ENCODE results near the gene PDHB. TPM values are rescaled to one million over a fixed set of nuclear protein-coding genes. Genes with fewer than 3 reads are reported as not detected.

The PDHB gene
- total RNA-seq, 5 donors from 2014 or later (not counting 1 experiment from before 2014, with no cell fraction given), result 27.0 to 54.2 (median 49.2) TPM

DNA sequence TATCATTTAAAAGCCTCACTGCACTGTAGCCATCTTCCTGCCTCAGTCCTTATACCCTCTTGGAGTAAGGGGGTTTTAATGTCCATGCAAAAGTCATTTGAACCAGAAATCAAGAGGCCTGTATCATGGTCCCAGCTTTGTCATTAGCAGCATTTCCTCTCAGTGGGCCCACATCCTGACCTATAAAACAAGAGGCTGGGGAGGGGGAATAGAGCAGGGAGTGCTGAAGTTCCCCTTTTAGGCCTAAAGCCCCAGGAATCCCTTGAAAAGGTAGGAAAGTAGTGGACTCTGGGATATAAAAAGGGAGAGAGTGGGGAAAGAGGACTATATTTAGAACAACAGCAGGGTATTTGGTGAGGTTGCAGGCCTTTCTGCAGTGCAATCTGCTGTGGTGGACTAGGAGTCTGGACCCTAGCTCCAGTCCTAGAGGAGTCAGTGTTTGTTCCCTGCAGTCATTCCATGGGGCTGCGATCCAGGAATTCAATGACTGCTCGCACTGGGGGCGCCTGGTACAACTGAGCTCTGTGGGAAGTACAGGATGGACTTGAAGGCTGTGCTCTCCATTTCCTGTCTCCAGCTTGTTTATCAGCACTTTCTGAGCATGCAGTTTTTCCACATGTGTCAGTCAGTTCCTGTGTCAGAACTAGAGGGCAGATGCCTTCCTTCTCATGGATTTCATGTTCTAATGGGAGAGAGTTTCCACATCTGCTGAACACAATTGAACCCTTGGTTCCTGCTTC lies 46.8 kb downstream of the PDHB start:
- Histone ChIP-seq H3K9me3 (no peaks in the 10 kb centered on the region), H3K27me3 (replicated peaks in 1 of 2; ENCODE audit: control insufficient read depth in 2 of 2, extremely low read depth in 1 of 2, insufficient read depth in 2 of 2, low read length in 1 of 2) (no peaks in the 10 kb centered on the region), H3K4me1 (ENCODE audit: control insufficient read depth in 1 of 2, extremely low read depth in 1 of 2, insufficient read depth in 2 of 2, low read length in 2 of 2) (no peaks in the 10 kb centered on the region), H3K36me3 (ENCODE audit: control insufficient read depth in 2 of 2, extremely low read depth in 1 of 2, insufficient read depth in 1 of 2, low read length in 1 of 2) (peaks cover 0 to 25% of the 10 kb centered on the region in 2 donors), H3K4me3 (ENCODE audit: control insufficient read depth in 1 of 2, extremely low read depth in 1 of 2, low read length in 1 of 2) (no peak overlapping the region), H3K27ac (ENCODE audit: low read length) (no peak overlapping the region)
- Mint-ChIP-seq H3K36me3 (peaks cover 36% of the 10 kb centered on the region), H3K4me1 (peaks cover 0 to 7% (median 6%) of the 10 kb centered on the region in 3 donors), H3K27ac (peak overlapping the region in 1 of 2 donors; percentile 5), H3K9me3 (no peaks in the 10 kb centered on the region), H3K4me3 (no peak overlapping the region), H3K27me3 (no peaks in the 10 kb centered on the region)
- CTCF ChIA-PET, result interaction anchor here in 1 of 2 donors (0.6 to 0.7 kb wide), 2 partner anchors 40 to 301 kb away, joined by 3 to 6 read pairs; no protein-coding TSS in a partner anchor
- ATAC-seq (replicated peaks in 1 of 4) (no peak), DNase-seq (no peak)
- WGBS (ENCODE audit: insufficient coverage), result 100% methylated on average over 3 of the region's 3 CpGs
- POLR2A ChIA-PET, result no interaction called here

DNA sequence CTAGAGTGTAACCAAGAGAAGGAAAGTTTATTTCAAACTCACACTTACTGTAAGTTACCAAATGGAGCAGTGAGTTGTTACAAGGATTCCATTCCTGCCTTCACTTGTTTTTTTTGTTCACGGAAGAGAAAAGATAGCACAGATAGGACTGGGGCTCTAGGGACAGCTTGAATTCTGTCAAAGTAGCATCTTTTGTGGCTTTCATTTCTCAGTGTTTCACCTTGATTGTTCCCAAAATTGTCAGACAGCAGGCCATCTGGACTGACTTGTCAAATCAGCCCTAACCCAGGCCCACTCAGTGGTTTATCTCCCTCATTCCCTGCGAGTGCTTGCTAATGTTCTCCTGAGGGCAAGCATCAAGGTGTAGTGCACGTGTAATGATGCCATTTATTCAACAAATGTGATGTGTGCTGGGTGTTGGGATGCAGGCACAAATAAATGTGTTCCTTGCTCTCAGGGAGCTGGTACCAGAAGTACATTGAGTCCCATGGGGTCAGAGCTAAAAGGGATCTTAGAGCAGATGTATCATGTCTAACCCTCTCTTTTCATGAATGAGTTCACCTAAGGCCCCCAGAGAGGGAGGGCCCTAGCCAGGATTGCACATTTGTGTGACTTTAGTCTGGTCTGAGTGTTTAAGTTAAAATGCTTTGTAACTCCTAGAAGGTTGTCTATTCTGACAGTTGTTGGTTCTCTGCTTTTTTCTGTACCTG lies 49.1 kb downstream of the PDHB start:
- CTCF ChIA-PET, result no interaction called here
- no peak overlapping the region for H3K27ac Mint-ChIP-seq
- H3K4me1 Mint-ChIP-seq, result peaks cover 0 to 7% (median 6%) of the 10 kb centered on the region in 3 donors

DNA sequence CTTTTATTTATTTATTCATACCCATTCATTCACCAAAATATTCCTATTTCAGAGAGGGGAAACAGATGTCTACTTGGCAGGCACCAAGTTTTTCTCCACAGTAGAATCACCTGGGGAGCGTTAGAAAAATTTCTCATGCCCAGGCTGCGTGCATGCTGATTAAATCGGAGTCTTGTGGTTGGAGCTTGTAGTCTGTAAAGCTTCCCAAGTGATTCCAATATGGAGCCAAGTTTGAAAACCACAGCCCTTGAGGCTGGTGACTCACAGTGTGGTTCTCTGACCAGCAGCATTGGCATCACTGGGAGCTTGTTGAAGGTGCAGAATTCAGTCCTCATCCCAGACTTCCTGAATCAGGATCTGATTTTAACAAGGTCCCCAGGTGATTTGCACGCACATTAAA lies 49.7 kb downstream of the PDHB start:
- no peak overlapping the region for H3K27ac Mint-ChIP-seq
- ChIA-PET CTCF (no interaction called here), POLR2A (no interaction called here)
- H3K36me3 Mint-ChIP-seq, result peaks cover 31% of the 10 kb centered on the region
- H3K27me3 Mint-ChIP-seq, result no peaks in the 10 kb centered on the region
- H3K4me3 Mint-ChIP-seq, result no peak overlapping the region
- H3K4me3 ChIP-seq (ENCODE audit: control insufficient read depth in 1 of 2, extremely low read depth in 1 of 2, low read length in 1 of 2), result no peak overlapping the region
- H3K9me3 ChIP-seq, result no peaks in the 10 kb centered on the region
- DNase-seq, result no peak
- no peaks in the 10 kb centered on the region for H3K9me3 Mint-ChIP-seq
- no peaks in the 10 kb centered on the region for H3K4me1 ChIP-seq (ENCODE audit: control insufficient read depth in 1 of 2, extremely low read depth in 1 of 2, insufficient read depth in 2 of 2, low read length in 2 of 2)
- H3K27ac ChIP-seq (ENCODE audit: low read length), result no peak overlapping the region
- no peaks in the 10 kb centered on the region for H3K27me3 ChIP-seq (replicated peaks in 1 of 2; ENCODE audit: control insufficient read depth in 2 of 2, extremely low read depth in 1 of 2, insufficient read depth in 2 of 2, low read length in 1 of 2)
- peaks cover 0 to 16% of the 10 kb centered on the region in 2 donors for H3K36me3 ChIP-seq (ENCODE audit: control insufficient read depth in 2 of 2, extremely low read depth in 1 of 2, insufficient read depth in 1 of 2, low read length in 1 of 2)
- ATAC-seq (replicated peaks in 1 of 4), result no peak
- 92% methylated on average over 2 of the region's 4 CpGs for WGBS (ENCODE audit: insufficient coverage)
- H3K4me1 Mint-ChIP-seq, result peaks cover 0 to 6% (median 6%) of the 10 kb centered on the region in 3 donors

More for the DNA sequence above, 49.1 kb downstream of the PDHB start:
- H3K36me3 Mint-ChIP-seq, result peaks cover 31% of the 10 kb centered on the region
- DNase-seq (no peak), ATAC-seq (replicated peaks in 1 of 4) (no peak)
- H3K27ac ChIP-seq (ENCODE audit: low read length), result no peak overlapping the region
- H3K36me3 ChIP-seq (ENCODE audit: control insufficient read depth in 2 of 2, extremely low read depth in 1 of 2, insufficient read depth in 1 of 2, low read length in 1 of 2), result peaks cover 0 to 16% of the 10 kb centered on the region in 2 donors
- H3K4me3 Mint-ChIP-seq, result no peak overlapping the region
- WGBS (ENCODE audit: insufficient coverage), result 90% methylated on average over 1 of the region's 3 CpGs
- POLR2A ChIA-PET, result no interaction called here
- no peaks in the 10 kb centered on the region for H3K4me1 ChIP-seq (ENCODE audit: control insufficient read depth in 1 of 2, extremely low read depth in 1 of 2, insufficient read depth in 2 of 2, low read length in 2 of 2)
- H3K27me3 Mint-ChIP-seq, result no peaks in the 10 kb centered on the region
- H3K9me3 Mint-ChIP-seq, result no peaks in the 10 kb centered on the region
- no peak overlapping the region for H3K4me3 ChIP-seq (ENCODE audit: control insufficient read depth in 1 of 2, extremely low read depth in 1 of 2, low read length in 1 of 2)
- no peaks in the 10 kb centered on the region for H3K9me3 ChIP-seq
- no peaks in the 10 kb centered on the region for H3K27me3 ChIP-seq (replicated peaks in 1 of 2; ENCODE audit: control insufficient read depth in 2 of 2, extremely low read depth in 1 of 2, insufficient read depth in 2 of 2, low read length in 1 of 2)

DNA sequence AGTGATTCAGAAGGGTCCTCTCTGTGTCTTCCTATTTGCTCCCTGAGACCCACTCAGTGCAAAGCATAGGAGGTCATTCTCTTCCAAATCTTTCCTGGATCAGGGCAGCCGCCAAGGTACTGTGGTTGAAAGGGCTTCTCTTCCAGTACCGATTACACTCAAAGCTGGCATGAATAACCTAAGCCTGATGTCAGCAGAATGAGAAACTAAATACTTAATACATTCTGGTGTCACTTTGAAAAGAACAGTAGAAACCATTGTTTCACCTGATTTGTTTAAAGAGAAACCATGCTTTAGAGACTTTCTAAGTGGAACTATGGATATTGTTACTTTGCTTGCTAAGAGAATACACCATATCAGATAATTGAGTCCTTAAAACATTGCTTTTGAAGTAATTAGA lies 50.2 kb downstream of the PDHB start:
- POLR2A ChIA-PET, result no interaction called here
- Histone ChIP-seq H3K27me3 (replicated peaks in 1 of 2; ENCODE audit: control insufficient read depth in 2 of 2, extremely low read depth in 1 of 2, insufficient read depth in 2 of 2, low read length in 1 of 2) (no peaks in the 10 kb centered on the region), H3K36me3 (ENCODE audit: control insufficient read depth in 2 of 2, extremely low read depth in 1 of 2, insufficient read depth in 1 of 2, low read length in 1 of 2) (peaks cover 0 to 16% of the 10 kb centered on the region in 2 donors), H3K9me3 (no peaks in the 10 kb centered on the region), H3K4me3 (ENCODE audit: control insufficient read depth in 1 of 2, extremely low read depth in 1 of 2, low read length in 1 of 2) (no peak overlapping the region), H3K27ac (ENCODE audit: low read length) (no peak overlapping the region), H3K4me1 (ENCODE audit: control insufficient read depth in 1 of 2, extremely low read depth in 1 of 2, insufficient read depth in 2 of 2, low read length in 2 of 2) (no peaks in the 10 kb centered on the region)
- DNase-seq, result no peak
- Mint-ChIP-seq H3K36me3 (peaks cover 28% of the 10 kb centered on the region), H3K9me3 (no peaks in the 10 kb centered on the region), H3K27ac (no peak overlapping the region), H3K27me3 (no peaks in the 10 kb centered on the region), H3K4me3 (no peak overlapping the region), H3K4me1 (peaks cover 0 to 3% (median 3%) of the 10 kb centered on the region in 3 donors)
- WGBS (ENCODE audit: insufficient coverage), result no CpG with 5 or more reads among the region's 2 CpGs
- CTCF ChIA-PET, result no interaction called here
- no peak for ATAC-seq (replicated peaks in 1 of 4)

DNA sequence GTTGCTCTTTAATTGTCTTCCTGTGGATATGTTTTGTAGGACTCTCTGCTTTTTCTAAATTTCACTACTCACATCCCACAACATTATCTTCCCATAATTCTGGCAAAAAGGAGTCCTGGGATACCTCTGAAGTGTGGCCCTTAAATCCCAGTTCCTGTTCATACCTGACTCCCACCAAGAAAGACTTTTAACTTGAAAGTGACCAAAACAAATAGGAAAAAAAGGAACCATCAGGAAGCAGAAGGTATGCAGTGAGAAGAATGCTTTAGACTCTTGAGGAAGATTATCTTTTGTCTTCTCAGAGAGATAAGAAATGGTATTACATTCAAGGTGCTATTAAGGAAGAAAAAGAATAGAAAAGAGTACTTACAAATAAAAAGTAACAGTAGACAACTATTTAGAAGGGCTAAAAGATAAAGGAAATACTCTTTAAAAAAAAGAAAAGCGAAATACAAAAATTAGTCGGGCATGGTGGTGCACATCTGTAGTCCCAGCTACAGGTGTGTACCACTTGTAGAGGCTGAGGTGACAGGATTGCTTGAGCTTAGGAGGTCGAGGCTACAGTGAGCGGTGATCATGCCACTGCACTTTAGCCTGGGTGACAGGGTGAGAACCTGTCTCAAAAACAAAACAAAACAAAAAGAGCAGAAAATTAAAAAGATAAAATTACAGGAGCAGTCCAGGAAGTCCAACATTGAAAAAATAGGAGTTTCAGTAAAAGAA lies 54.1 kb downstream of the PDHB start:
- H3K27ac Mint-ChIP-seq, result no peak overlapping the region
- H3K4me3 Mint-ChIP-seq, result no peak overlapping the region
- CTCF ChIA-PET, result no interaction called here
- Histone ChIP-seq H3K36me3 (ENCODE audit: control insufficient read depth in 2 of 2, extremely low read depth in 1 of 2, insufficient read depth in 1 of 2, low read length in 1 of 2) (peaks cover 0 to 7% of the 10 kb centered on the region in 2 donors), H3K27ac (ENCODE audit: low read length) (no peak overlapping the region), H3K27me3 (replicated peaks in 1 of 2; ENCODE audit: control insufficient read depth in 2 of 2, extremely low read depth in 1 of 2, insufficient read depth in 2 of 2, low read length in 1 of 2) (no peaks in the 10 kb centered on the region), H3K9me3 (no peaks in the 10 kb centered on the region), H3K4me3 (ENCODE audit: control insufficient read depth in 1 of 2, extremely low read depth in 1 of 2, low read length in 1 of 2) (no peak overlapping the region), H3K4me1 (ENCODE audit: control insufficient read depth in 1 of 2, extremely low read depth in 1 of 2, insufficient read depth in 2 of 2, low read length in 2 of 2) (no peaks in the 10 kb centered on the region)
- H3K9me3 Mint-ChIP-seq, result no peaks in the 10 kb centered on the region
- ATAC-seq (replicated peaks in 1 of 4), result no peak
- no peak for DNase-seq
- POLR2A ChIA-PET, result interaction anchor here in 1 of 2 donors (0.6 to 0.7 kb wide), 2 partner anchors 16 to 37 kb away, joined by 3 to 4 read pairs; no protein-coding TSS in a partner anchor
- no peaks in the 10 kb centered on the region for H3K4me1 Mint-ChIP-seq
- no peaks in the 10 kb centered on the region for H3K27me3 Mint-ChIP-seq
- H3K36me3 Mint-ChIP-seq, result peaks cover 19% of the 10 kb centered on the region
- WGBS (ENCODE audit: insufficient coverage), result no CpG with 5 or more reads among the region's 4 CpGs

DNA sequence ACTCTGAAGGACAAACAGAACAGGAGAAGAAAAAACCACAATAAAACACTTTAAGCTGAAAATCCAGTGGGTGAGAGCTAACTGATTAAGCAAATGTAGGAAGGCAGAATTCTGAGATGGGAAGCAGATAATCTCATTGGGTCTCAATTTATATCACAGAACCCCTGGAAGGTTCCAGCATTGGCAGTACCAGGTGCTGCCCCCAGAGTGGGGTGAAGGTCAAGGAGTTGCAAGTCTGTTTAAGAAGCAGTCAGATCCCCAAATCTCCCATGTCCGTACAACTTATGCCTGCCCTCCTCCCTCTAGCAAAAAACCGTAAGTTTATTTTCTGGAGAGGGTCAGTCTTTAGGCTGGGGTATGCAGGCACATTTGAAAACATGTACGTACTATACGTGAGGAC lies 55.9 kb downstream of the PDHB start:
- H3K9me3 ChIP-seq, result no peaks in the 10 kb centered on the region
- no peak overlapping the region for H3K4me3 ChIP-seq (ENCODE audit: control insufficient read depth in 1 of 2, extremely low read depth in 1 of 2, low read length in 1 of 2)
- H3K27ac Mint-ChIP-seq, result no peak overlapping the region
- no peaks in the 10 kb centered on the region for H3K4me1 ChIP-seq (ENCODE audit: control insufficient read depth in 1 of 2, extremely low read depth in 1 of 2, insufficient read depth in 2 of 2, low read length in 2 of 2)
- POLR2A ChIA-PET, result interaction anchor here in 1 of 2 donors (0.6 kb wide), 1 partner anchor 1861 kb away, joined by 4 read pairs; no protein-coding TSS in a partner anchor
- peaks cover 20% of the 10 kb centered on the region for H3K36me3 Mint-ChIP-seq
- H3K4me1 Mint-ChIP-seq, result no peaks in the 10 kb centered on the region
- H3K27me3 Mint-ChIP-seq, result no peaks in the 10 kb centered on the region
- WGBS (ENCODE audit: insufficient coverage), result no CpG with 5 or more reads among the region's 4 CpGs
- no peaks in the 10 kb centered on the region for H3K9me3 Mint-ChIP-seq
- no peaks in the 10 kb centered on the region for H3K27me3 ChIP-seq (replicated peaks in 1 of 2; ENCODE audit: control insufficient read depth in 2 of 2, extremely low read depth in 1 of 2, insufficient read depth in 2 of 2, low read length in 1 of 2)
- H3K4me3 Mint-ChIP-seq, result no peak overlapping the region
- no peak overlapping the region for H3K27ac ChIP-seq (ENCODE audit: low read length)
- DNase-seq (no peak), ATAC-seq (replicated peaks in 1 of 4) (no peak)
- H3K36me3 ChIP-seq (ENCODE audit: control insufficient read depth in 2 of 2, extremely low read depth in 1 of 2, insufficient read depth in 1 of 2, low read length in 1 of 2), result peaks cover 2 to 8% of the 10 kb centered on the region in 2 donors
- CTCF ChIA-PET, result interaction anchor here in 1 of 2 donors (0.7 kb wide), 1 partner anchor 1149 kb away, joined by 4 read pairs; no protein-coding TSS in a partner anchor

Data from T-cell (primary cell).